MM.1S (cell line): ENCODE data around the gene ACTR2.

Experiments used
- CTCF ChIP-seq: fragments of 300-600 bp; sonication (generic); IDR thresholded peaks from 2 replicates; pipeline ENCODE4 v1.5.1; 2016; ENCODE audit warnings: antibody characterized with exemption, low read length, mixed read lengths
- EZH2phosphoT487 ChIP-seq: fragments of 300-600 bp; sonication (generic); IDR thresholded peaks from 2 replicates; pipeline ENCODE4 v1.6.1; 2018; ENCODE audit warnings: antibody characterized with exemption, low read length

GRCh38 chr2:65320042-65320725 is 92.6 kb downstream of the ACTR2 start:
- TF ChIP-seq CTCF (peak; percentile 13; the same call in 1 of the 2 replicates), EZH2phosphoT487 (no peak)
